Mammary epithelial cell (primary cell): ENCODE results near the gene PTH2R.

Experiments
- CTCF ChIP-seq, 2 donors: IDR thresholded peaks in 1 of 2; conservative IDR thresholded peaks in 1 of 2; 2 replicates each; pipeline ENCODE4 v1.5.1; 2011 to 2012; ENCODE audit warnings: inconsistent platforms in 2 of 2, low read length in 2 of 2, mild to moderate bottlenecking in 2 of 2, control low read depth in 1 of 2, low read depth in 1 of 2; ENCODE audit not compliant: insufficient read depth in 1 of 2; ENCODE audit errors: extremely low read depth in 1 of 2
- EZH2 ChIP-seq: IDR thresholded peaks from 2 replicates; pipeline ENCODE4 v1.6.1; 2012; ENCODE audit warnings: low read length, inconsistent platforms, borderline replicate concordance

GRCh38 chr2:208363485-208363884 lies 43.1 kb upstream of the PTH2R start:
- TF ChIP-seq CTCF (conservative IDR thresholded peaks at IDR 0.05 in 1 of 2, IDR thresholded peaks at IDR 0.05 in 1 of 2; ENCODE audit: extremely low read depth in 1 of 2, insufficient read depth in 1 of 2, low read depth in 1 of 2, low read length in 2 of 2) (no peak), EZH2 (no peak)
